HuH-7.5 (cell line): ENCODE data around the gene DNMT3B.

Experiments used
- DNase-seq: peaks from one replicate; pipeline ENCODE4 v3.0.0; 2011; ENCODE audit warnings: low spot score

DNMT3B gene

DNA sequence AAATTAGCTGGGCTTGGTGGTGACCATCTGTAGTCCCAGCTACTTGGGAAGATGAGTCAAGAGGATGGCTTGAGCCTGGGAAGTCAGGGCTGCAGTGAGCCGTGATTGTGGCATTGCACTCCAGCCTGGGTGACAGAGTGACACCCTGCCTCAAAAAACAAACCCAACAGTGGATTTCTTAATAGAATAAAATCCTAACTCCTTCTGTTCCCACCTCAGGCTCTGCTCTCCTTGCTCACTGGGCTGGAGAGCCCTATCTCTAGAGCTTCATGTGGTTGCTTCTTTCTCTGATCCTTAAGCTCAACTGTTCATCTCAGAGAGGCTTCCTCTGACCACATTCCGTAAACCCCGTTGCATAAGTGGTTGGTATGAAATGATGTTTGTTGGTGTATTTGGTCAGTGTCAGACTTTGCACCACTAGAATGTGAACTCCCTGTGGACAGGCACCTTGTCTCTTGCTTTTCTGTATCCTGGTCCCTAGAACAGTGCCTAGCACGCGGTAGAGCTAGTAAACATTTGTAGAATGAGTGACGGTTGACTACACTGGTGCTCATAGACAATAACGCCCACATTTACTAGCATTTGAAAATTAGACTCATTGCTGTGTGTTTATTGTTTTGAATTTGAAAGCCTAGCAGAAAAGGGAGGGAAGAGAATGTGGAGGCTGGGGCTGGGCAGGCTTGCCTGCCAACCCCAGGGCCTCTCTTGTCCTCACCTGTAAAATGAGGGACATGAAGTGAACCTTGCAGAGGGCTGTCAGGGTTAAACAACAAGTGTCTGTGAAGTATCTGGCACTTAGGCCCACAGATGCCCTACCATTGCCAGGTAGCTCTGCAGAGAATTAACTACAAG, 61.8 kb downstream of the DNMT3B start:
- no peak for DNase-seq

DNA sequence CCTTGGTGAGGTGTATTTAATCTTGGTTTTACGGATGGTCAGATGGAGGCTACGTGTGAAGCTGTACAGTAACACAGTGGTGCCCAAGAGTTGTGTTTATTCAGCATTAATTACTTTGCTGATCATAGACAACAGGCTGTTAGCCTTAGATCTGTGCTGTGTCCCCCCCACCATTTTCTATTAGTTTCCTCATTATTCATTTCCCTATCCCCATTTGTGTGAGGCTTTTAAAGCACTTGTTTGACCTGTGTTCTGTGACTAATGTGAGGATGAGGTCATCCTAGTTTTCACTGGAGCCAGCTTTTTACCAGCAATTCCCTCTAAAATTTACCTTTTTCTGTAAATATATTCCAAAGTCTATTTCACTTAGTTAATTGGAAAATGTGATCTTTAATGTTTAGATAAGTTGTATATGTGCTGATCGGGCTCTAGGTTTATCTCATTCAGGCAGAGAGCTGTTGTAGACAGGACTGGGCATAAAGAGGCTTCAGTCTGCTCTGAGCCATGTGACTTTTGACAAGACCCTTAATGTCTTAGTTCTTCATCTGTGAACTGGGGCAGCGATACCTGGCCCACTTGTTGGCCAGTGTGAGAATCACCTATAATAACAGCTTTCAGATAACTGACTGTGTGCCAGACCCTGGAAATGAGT, 66.0 kb downstream of the DNMT3B start:
- DNase-seq, result no peak

DNA sequence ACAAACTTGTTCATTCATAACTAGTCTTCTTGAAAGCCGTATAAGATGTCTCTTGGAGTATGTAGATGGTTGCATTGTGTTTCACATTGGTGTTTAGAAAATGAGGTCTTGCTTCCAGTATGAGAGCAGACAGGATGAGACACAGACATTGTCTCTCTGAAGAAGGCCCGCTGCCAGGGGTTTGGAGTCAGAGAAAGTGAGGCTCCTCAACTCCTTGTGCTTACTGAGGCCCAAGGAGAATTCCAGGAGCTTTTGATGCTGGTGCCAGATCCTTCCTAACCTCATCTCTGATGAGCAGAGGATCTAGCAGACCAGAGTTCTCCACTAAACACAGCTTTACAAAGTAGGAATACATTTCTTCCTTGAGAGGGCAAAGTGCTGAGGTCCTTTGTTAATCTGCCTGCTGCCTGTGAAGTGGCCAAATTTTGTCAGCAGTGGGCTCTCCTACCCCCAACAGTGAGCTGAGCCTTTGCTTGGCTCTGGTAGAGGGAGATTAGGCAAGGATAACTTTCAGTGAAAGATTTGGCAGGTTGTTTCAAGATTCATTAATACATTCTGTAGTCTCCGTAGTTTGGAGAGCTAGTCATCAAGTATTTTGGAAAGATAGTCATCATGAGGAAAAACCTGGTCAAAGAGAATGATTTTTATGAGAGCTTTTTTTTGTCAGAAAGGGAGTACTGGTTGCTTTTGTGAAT, 67.3 kb downstream of the DNMT3B start:
- DNase-seq, result no peak

- DNase-seq, result no peak
Measured at GRCh38 chr20:32830437-32830836, 68.3 kb downstream of the DNMT3B start.

GRCh38 chr20:32831982-32832381, 69.8 kb downstream of the DNMT3B start:
- DNase-seq, result no peak

- DNase-seq, result no peak
Measured at GRCh38 chr20:32832664-32833063, 70.5 kb downstream of the DNMT3B start.

DNA sequence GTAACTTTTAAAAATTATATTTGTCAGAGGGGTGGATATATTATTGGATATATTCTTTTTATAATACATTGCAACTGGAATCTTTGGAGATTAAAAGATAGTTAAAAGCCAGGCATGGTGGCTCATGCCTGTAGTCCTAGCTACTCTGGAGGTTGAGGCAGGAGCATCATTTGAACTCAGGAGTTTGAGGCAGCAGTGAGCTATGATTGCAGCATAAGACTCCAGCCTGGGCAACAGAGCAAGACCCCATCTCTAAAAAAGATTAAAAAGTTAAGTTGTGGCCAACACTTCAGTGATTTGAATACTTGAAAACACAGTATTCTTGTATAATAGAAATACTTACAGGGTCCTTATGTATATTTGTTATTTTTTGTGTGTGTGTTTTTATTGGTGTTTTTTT, 72.8 kb downstream of the DNMT3B start:
- DNase-seq, result no peak

- DNase-seq, result no peak
Measured at GRCh38 chr20:32837157-32837556, 75.0 kb downstream of the DNMT3B start.

DNA sequence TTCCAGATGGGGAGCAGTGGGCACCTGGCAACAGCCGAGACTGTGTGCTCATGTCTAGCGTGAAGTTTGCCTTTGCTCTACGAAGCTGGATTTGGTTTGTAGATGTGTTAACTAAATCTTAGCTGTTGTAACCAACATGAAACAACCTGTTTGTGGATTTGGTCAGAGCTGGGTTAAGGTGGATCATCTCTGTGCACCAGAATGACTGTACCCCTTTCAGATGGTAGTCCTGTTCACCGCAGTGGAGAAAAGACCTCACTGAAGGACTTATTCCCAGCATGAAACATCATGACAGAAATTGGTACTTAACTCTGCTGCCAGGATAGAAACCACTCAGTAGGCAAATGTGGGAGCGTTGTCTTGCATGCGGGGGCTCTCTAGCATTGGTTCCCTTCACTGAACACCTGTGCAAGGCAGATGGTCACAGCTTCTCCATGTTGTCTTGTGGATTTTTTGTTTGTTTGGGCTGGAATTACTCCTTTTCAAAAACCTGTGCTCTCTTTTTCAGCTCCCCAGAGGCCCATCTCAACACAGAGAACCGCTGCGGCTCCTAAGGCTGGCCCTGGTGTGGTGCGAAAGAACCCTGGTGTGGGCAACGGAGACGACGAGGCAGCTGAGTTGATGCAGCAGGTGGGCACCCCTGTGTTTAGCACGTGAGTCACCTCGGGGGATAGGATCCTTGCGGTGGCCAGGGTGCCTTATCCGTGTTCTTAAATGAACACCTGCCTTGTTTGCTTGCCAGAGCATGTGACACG, 77.2 kb downstream of the DNMT3B start:
- DNase-seq, result no peak

DNA sequence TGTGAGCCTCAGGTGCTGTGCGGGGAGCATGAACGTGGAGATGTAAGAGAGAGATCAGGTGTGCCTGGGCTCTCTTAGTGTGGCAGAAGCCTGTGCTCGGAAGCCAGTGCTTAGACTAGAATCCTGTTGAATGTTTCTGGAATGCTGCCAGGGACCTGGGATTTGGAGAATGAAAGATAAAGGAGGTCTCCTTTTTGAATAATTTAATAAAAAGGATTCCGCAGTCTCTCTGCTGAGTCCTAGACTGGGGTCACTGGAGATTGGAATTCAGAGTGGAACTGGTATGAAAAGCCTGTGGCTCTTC, 77.7 kb downstream of the DNMT3B start:
- no peak for DNase-seq

DNA sequence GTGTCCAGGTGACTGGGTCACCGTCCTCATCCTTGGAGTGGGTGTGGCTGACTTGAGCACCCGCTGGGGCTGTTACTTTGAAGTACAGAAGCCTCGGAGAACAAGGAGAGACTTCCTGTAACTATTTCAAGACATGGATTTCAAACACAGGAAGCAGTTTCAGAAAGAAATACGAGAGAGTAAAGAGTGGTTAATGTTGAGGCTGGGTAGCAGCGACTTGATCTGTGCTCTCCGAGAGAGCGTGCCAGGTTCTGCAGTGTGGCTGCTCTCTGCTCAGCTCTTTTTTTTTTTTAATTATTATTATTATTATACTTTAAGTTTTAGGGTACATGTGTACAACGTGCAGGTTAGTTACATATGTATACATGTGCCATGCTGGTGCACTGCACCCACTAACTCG, 79.0 kb downstream of the DNMT3B start:
- no peak for DNase-seq

- no peak for DNase-seq
Measured at GRCh38 chr20:32841632-32842031, 79.4 kb downstream of the DNMT3B start.

DNA sequence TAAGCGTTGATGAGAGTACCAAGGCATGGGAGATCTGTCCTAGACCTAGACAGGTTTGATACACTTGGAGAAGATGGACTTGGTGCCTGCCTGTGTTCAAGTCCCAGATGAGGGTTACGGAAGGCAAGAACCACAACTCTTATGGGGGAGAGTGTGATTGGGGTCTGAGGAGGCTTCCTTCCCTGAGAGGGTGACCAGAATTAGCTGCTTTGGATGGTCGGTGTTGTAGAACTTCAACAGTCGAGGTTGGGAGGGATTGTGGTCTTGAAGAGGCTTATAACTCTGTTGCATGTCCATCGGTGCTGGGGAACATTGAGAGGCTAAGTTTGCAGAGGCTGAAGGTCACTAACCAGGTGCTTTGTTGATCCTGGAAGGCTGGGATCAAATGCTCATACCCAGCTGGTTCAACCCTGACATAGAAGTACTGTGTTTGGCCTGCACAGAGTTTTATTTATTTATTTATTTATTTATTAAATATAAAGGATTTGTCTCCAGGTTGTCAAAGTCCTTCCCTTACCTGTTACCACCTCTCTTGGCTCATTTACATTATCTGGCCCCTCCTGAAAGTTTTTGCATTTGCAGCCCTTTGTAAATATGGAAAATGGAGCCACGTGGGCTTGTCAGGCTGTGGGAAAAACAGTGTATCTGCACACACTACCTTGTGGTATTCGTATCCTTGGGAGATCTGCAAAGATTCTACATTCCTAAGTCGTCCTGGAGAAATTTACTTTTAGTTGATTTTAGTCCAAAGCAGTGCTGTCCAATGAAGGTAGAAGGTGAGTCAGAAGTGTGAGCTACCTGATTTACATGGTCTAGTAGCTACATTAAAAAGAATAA, 80.7 kb downstream of the DNMT3B start:
- no peak for DNase-seq

DNA sequence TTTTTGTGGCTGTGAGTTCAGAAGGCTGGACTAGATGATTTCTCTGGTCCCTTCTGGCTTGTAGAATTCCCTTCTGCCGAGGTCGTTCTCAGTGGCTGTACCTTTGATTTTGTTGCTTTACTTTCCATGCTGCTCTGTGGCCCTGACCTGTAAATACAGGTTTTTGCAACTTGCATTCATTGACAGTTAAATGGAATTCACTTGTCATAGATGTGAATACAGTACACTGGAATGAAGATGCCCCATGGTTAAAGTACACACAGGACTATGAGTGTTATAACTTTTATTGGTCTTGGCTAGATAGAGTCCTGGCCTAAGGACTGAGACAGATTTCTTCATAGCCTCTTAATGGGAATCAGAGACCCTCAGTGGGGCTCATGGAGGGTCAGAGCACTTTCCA, 83.6 kb downstream of the DNMT3B start:
- no peak for DNase-seq

- no peak for DNase-seq
Measured at GRCh38 chr20:32846852-32847251, 84.7 kb downstream of the DNMT3B start.

GRCh38 chr20:32847964-32848363, 85.8 kb downstream of the DNMT3B start:
- no peak for DNase-seq

GRCh38 chr20:32848846-32849245, 86.7 kb downstream of the DNMT3B start:
- DNase-seq, result no peak

GRCh38 chr20:32849577-32849976, 87.4 kb downstream of the DNMT3B start:
- no peak for DNase-seq

GRCh38 chr20:32855387-32855786, 93.2 kb downstream of the DNMT3B start:
- DNase-seq, result no peak

GRCh38 chr20:32858189-32858588, 96.0 kb downstream of the DNMT3B start:
- DNase-seq, result no peak
